ENCODE results near the gene PCYT2.

DNA sequence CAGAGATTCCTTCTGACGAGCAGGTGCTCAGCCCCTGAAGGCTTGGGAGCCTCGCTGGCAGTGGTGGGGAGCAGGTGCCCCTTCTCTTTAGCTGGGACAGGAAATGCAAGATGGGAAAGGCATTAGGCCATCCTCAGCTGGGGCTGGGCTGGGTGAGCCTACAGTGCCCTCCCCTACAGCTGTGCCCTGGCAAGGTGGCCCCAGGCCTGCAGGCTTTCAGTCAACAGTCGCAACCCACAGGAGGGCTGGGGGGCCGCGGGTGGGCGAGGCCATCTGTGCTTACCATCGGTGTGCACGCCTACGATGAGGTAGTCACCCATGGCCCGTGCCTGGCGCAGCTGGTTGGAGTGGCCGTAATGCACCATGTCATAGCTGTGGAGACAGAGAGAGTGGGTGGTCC, 2.0 kb downstream of the PCYT2 start:
- TF ChIP-seq EZH2 (IDR thresholded peaks at IDR 0.05; ENCODE audit: borderline replicate concordance, low read length), result no peak
- TF ChIP-seq, protein P1, sequence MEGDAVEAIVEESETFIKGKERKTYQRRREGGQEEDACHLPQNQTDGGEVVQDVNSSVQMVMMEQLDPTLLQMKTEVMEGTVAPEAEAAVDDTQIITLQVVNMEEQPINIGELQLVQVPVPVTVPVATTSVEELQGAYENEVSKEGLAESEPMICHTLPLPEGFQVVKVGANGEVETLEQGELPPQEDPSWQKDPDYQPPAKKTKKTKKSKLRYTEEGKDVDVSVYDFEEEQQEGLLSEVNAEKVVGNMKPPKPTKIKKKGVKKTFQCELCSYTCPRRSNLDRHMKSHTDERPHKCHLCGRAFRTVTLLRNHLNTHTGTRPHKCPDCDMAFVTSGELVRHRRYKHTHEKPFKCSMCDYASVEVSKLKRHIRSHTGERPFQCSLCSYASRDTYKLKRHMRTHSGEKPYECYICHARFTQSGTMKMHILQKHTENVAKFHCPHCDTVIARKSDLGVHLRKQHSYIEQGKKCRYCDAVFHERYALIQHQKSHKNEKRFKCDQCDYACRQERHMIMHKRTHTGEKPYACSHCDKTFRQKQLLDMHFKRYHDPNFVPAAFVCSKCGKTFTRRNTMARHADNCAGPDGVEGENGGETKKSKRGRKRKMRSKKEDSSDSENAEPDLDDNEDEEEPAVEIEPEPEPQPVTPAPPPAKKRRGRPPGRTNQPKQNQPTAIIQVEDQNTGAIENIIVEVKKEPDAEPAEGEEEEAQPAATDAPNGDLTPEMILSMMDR (conservative IDR thresholded peaks at IDR 0.05 in 1 of 2, IDR thresholded peaks at IDR 0.05 in 1 of 2; ENCODE audit: extremely low read depth in 1 of 2, insufficient read depth in 1 of 2, low read depth in 1 of 2, low read length in 2 of 2), result no peak

Data from mammary epithelial cell (primary cell).